ENCODE results near the gene CR1. TPM values are rescaled to one million over a fixed set of nuclear protein-coding genes. Genes with fewer than 3 reads are reported as not detected.

CR1 gene
- total and polyA plus RNA-seq, 9 of the 15 experiments (the other 6 are each of a cell fraction or from before 2014, with no cell fraction given): 0.07 to 0.47 (median 0.18) TPM

DNA sequence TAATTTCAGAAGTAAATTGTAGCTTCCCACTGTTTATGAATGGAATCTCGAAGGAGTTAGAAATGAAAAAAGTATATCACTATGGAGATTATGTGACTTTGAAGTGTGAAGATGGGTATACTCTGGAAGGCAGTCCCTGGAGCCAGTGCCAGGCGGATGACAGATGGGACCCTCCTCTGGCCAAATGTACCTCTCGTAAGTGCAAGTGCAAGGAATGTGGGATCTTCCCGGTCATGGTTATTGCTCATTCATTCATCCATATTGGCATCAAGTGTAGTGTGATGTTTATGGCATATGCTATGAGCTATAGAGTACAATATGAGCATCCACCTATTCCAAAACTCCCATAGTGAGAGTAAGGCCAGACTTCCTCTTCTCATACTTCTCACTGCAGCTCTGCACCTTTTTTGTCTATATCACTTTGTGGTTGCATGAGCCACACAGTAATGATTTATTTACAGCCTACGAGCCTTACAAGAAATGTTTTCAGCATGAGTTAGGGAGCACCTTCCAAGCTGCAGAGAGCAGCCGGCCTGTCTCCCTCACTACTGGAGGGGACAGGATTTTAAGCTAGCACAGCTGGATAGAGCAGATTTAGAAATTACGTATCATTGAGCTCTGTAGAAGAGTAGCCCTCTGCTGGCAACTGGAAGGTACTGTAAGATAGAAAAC, 124.0 kb downstream of the CR1 start (continued):
- TF ChIP-seq, protein P1, sequence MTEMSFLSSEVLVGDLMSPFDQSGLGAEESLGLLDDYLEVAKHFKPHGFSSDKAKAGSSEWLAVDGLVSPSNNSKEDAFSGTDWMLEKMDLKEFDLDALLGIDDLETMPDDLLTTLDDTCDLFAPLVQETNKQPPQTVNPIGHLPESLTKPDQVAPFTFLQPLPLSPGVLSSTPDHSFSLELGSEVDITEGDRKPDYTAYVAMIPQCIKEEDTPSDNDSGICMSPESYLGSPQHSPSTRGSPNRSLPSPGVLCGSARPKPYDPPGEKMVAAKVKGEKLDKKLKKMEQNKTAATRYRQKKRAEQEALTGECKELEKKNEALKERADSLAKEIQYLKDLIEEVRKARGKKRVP (CRISPR knock-in tag; IDR thresholded peaks at IDR 0.05): no peak
- TF ChIP-seq BRF2 (IDR thresholded peaks at IDR 0.05; ENCODE audit: borderline replicate concordance, insufficient read depth, insufficient read length) (no peak), ASH1L (IDR thresholded peaks at IDR 0.05; ENCODE audit: borderline replicate concordance, low read depth, partially characterized antibody) (no peak), TCF7L2 (IDR thresholded peaks at IDR 0.05; ENCODE audit: low read depth, low read length) (no peak), PCBP1 (IDR thresholded peaks at IDR 0.05; ENCODE audit: low read depth, low read length, poor library complexity, severe bottlenecking) (no peak), TRIM28 (IDR thresholded peaks at IDR 0.05) (0 out of 2 replicates have a peak, but pooled peaks have one; percentile 15), RBM22 (IDR thresholded peaks at IDR 0.05; ENCODE audit: low read depth, low read length, poor library complexity, severe bottlenecking) (no peak), NBN (IDR thresholded peaks at IDR 0.05; ENCODE audit: low read depth) (no peak), SMAD2 (IDR thresholded peaks at IDR 0.05; ENCODE audit: low read depth, low read length) (no peak), CBX3 (IDR thresholded peaks at IDR 0.05; ENCODE audit: borderline replicate concordance in 1 of 2, low read length in 2 of 2) (peak in 1 of 2 experiments; percentile 81; a peak in 2 of 3 replicates), CHD4 (IDR thresholded peaks at IDR 0.05; ENCODE audit: insufficient read depth, insufficient replicate concordance, low read depth, low read length, poor library complexity, severe bottlenecking) (no peak), ZEB2 (IDR thresholded peaks at IDR 0.05) (0 out of 2 replicates have a peak, but pooled peaks have one; percentile 28), NFE2L1 (tag; IDR thresholded peaks at IDR 0.05; ENCODE audit: borderline replicate concordance, low read depth) (no peak), BHLHE40 (IDR thresholded peaks at IDR 0.05; ENCODE audit: low read length) (no peak), POLR2AphosphoS5 (IDR thresholded peaks at IDR 0.05; ENCODE audit: control insufficient read depth, insufficient read depth, low read depth, low read length) (no peak), RBM14 (IDR thresholded peaks at IDR 0.05; ENCODE audit: borderline replicate concordance, insufficient read depth, low read depth, low read length) (no peak)
- TF ChIP-seq, protein P2, sequence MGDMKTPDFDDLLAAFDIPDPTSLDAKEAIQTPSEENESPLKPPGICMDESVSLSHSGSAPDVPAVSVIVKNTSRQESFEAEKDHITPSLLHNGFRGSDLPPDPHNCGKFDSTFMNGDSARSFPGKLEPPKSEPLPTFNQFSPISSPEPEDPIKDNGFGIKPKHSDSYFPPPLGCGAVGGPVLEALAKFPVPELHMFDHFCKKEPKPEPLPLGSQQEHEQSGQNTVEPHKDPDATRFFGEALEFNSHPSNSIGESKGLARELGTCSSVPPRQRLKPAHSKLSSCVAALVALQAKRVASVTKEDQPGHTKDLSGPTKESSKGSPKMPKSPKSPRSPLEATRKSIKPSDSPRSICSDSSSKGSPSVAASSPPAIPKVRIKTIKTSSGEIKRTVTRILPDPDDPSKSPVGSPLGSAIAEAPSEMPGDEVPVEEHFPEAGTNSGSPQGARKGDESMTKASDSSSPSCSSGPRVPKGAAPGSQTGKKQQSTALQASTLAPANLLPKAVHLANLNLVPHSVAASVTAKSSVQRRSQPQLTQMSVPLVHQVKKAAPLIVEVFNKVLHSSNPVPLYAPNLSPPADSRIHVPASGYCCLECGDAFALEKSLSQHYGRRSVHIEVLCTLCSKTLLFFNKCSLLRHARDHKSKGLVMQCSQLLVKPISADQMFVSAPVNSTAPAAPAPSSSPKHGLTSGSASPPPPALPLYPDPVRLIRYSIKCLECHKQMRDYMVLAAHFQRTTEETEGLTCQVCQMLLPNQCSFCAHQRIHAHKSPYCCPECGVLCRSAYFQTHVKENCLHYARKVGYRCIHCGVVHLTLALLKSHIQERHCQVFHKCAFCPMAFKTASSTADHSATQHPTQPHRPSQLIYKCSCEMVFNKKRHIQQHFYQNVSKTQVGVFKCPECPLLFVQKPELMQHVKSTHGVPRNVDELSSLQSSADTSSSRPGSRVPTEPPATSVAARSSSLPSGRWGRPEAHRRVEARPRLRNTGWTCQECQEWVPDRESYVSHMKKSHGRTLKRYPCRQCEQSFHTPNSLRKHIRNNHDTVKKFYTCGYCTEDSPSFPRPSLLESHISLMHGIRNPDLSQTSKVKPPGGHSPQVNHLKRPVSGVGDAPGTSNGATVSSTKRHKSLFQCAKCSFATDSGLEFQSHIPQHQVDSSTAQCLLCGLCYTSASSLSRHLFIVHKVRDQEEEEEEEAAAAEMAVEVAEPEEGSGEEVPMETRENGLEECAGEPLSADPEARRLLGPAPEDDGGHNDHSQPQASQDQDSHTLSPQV (IDR thresholded peaks at IDR 0.05): 0 out of 2 replicates have a peak, but pooled peaks have one; percentile 44
- TF ChIP-seq, protein P3, sequence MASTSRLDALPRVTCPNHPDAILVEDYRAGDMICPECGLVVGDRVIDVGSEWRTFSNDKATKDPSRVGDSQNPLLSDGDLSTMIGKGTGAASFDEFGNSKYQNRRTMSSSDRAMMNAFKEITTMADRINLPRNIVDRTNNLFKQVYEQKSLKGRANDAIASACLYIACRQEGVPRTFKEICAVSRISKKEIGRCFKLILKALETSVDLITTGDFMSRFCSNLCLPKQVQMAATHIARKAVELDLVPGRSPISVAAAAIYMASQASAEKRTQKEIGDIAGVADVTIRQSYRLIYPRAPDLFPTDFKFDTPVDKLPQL (IDR thresholded peaks at IDR 0.05; ENCODE audit: extremely low read depth, insufficient read length): no peak
